HEK293 (cell line): ENCODE data around the gene BMF.
A peak's percentile ranks its signal among the peaks of the same experiment; 100 is the strongest.

ENCODE experiments used
- FEZF1 ChIP-seq: fragments of 450-650 bp; formaldehyde crosslinking; IDR thresholded peaks from 2 replicates; pipeline ENCODE4 v1.5.1; 2016; ENCODE audit warnings: missing biosample characterization, missing genetic modification characterization
- GLIS1 ChIP-seq: fragments of 450-650 bp; formaldehyde crosslinking; IDR thresholded peaks from 2 replicates; pipeline ENCODE4 v1.5.1; 2016; ENCODE audit warnings: missing biosample characterization, missing genetic modification characterization
- KLF8 ChIP-seq: fragments of 450-650 bp; formaldehyde crosslinking; IDR thresholded peaks from 2 replicates; pipeline ENCODE4 v1.5.1; 2016; ENCODE audit warnings: missing biosample characterization, missing genetic modification characterization
- OSR2 ChIP-seq: fragments of 450-650 bp; formaldehyde crosslinking; IDR thresholded peaks from 2 replicates; pipeline ENCODE4 v1.5.1; 2016; ENCODE audit warnings: missing biosample characterization, missing genetic modification characterization
- SP7 ChIP-seq: fragments of 450-650 bp; formaldehyde crosslinking; IDR thresholded peaks from 2 replicates; pipeline ENCODE4 v1.5.1; 2016; ENCODE audit warnings: missing biosample characterization, missing genetic modification characterization
- TRIM28 ChIP-seq: IDR thresholded peaks from 2 replicates; pipeline ENCODE4 v1.6.1; 2011; ENCODE audit warnings: low read length, control low read depth, borderline replicate concordance
- ZFP69B ChIP-seq: fragments of 450-650 bp; formaldehyde crosslinking; IDR thresholded peaks from 2 replicates; pipeline ENCODE4 v1.5.1; 2016; ENCODE audit warnings: missing biosample characterization, missing genetic modification characterization
- ZNF114 ChIP-seq: fragments of 450-650 bp; formaldehyde crosslinking; IDR thresholded peaks from 2 replicates; pipeline ENCODE4 v1.5.0; 2017; ENCODE audit warnings: missing biosample characterization, missing genetic modification characterization
- ZNF169 ChIP-seq: fragments of 450-650 bp; formaldehyde crosslinking; IDR thresholded peaks from 2 replicates; pipeline ENCODE4 v1.5.1; 2016; ENCODE audit warnings: missing biosample characterization, missing genetic modification characterization
- ZNF404 ChIP-seq: fragments of 450-650 bp; formaldehyde crosslinking; IDR thresholded peaks from 2 replicates; pipeline ENCODE4 v1.5.1; 2017; ENCODE audit warnings: missing biosample characterization, missing genetic modification characterization
- ZNF416 ChIP-seq: fragments of 450-650 bp; formaldehyde crosslinking; IDR thresholded peaks from 2 replicates; pipeline ENCODE4 v1.5.1; 2016; ENCODE audit warnings: missing biosample characterization, missing genetic modification characterization
- ZNF792 ChIP-seq: fragments of 450-650 bp; formaldehyde crosslinking; IDR thresholded peaks from 2 replicates; pipeline ENCODE4 v1.5.1; 2016; ENCODE audit warnings: missing biosample characterization, missing genetic modification characterization
- ZSCAN30 ChIP-seq: fragments of 450-650 bp; IDR thresholded peaks from 2 replicates; pipeline ENCODE4 v1.5.1; 2018; ENCODE audit warnings: missing biosample characterization, mild to moderate bottlenecking, missing genetic modification characterization, moderate library complexity
- ZXDB ChIP-seq: fragments of 450-650 bp; formaldehyde crosslinking; IDR thresholded peaks from 2 replicates; pipeline ENCODE4 v1.5.1; 2016; ENCODE audit warnings: missing biosample characterization, missing genetic modification characterization
- TF ChIP-seq, protein P1 (sequence below): fragments of 450-650 bp; IDR thresholded peaks from 2 replicates; pipeline ENCODE4 v1.5.1; 2018; ENCODE audit warnings: missing biosample characterization, mild to moderate bottlenecking, missing genetic modification characterization
- TF ChIP-seq, protein P2 (sequence below): fragments of 450-650 bp; formaldehyde crosslinking; IDR thresholded peaks from 2 replicates; pipeline ENCODE4 v1.5.1; 2016; ENCODE audit warnings: missing biosample characterization, missing genetic modification characterization
- TF ChIP-seq, protein P3 (sequence below): fragments of 450-650 bp; formaldehyde crosslinking; IDR thresholded peaks from 2 replicates; pipeline ENCODE4 v1.5.1; 2016; ENCODE audit warnings: missing biosample characterization, missing genetic modification characterization
- TF ChIP-seq, protein P4 (sequence below): fragments of 450-650 bp; formaldehyde crosslinking; optimal IDR thresholded peaks from 2 replicates; pipeline ENCODE3; 2016; ENCODE audit warnings: missing biosample characterization, mild to moderate bottlenecking, missing genetic modification characterization
- TF ChIP-seq, protein P5 (sequence below): fragments of 450-650 bp; formaldehyde crosslinking; IDR thresholded peaks from 2 replicates; pipeline ENCODE4; 2016; ENCODE audit warnings: missing biosample characterization, missing genetic modification characterization

The BMF gene

DNA sequence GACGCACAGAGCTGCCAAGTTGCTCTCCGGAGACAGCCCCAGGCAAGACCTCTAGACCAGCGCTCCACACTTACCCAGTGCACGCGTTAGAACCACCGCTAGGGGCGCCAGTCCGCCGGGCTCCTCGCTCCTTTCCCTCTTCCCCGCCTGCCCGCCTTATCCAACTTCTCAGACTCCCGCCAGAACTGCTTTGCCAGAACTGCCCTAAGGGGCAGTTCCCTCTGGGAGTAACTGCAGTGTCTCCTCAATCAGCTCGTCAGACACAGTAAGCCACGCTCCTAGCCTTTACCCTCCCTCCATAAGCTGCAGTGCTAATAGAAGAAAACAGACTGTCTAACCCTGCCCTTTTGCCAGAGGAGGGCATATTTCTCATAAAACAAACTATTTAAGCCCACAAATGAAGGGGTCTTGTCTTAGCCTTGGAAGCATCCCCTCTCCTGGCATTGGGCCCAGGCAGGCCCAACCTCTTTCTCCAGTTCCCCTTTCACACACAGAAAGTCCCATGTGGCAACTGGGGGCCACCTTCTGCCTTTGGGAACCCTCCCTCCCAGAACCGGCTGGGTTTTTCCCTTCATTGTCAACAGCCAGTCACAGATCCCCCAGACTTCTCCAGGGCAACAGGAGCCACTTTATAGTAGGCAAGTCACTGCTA lies 3.7 kb downstream of the BMF start (continued):
- TF ChIP-seq, protein P1, sequence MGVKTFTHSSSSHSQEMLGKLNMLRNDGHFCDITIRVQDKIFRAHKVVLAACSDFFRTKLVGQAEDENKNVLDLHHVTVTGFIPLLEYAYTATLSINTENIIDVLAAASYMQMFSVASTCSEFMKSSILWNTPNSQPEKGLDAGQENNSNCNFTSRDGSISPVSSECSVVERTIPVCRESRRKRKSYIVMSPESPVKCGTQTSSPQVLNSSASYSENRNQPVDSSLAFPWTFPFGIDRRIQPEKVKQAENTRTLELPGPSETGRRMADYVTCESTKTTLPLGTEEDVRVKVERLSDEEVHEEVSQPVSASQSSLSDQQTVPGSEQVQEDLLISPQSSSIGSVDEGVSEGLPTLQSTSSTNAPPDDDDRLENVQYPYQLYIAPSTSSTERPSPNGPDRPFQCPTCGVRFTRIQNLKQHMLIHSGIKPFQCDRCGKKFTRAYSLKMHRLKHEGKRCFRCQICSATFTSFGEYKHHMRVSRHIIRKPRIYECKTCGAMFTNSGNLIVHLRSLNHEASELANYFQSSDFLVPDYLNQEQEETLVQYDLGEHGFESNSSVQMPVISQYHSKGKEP (tag by site-specific recombination): peak; percentile 64; the same call in 1 of the 2 replicates
- TF ChIP-seq, protein P2, sequence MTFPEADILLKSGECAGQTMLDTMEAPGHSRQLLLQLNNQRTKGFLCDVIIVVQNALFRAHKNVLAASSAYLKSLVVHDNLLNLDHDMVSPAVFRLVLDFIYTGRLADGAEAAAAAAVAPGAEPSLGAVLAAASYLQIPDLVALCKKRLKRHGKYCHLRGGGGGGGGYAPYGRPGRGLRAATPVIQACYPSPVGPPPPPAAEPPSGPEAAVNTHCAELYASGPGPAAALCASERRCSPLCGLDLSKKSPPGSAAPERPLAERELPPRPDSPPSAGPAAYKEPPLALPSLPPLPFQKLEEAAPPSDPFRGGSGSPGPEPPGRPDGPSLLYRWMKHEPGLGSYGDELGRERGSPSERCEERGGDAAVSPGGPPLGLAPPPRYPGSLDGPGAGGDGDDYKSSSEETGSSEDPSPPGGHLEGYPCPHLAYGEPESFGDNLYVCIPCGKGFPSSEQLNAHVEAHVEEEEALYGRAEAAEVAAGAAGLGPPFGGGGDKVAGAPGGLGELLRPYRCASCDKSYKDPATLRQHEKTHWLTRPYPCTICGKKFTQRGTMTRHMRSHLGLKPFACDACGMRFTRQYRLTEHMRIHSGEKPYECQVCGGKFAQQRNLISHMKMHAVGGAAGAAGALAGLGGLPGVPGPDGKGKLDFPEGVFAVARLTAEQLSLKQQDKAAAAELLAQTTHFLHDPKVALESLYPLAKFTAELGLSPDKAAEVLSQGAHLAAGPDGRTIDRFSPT (tag by site-specific recombination): no peak; the same call in 1 of the 2 replicates
- TF ChIP-seq ZSCAN30 (tag by site-specific recombination) (peak; percentile 71; the same call in 1 of the 2 replicates), ZNF114 (no peak), SP7 (peak; percentile 76), ZNF416 (tag by site-specific recombination) (no peak), ZNF169 (tag by site-specific recombination) (no peak), ZNF792 (tag by site-specific recombination) (no peak), ZFP69B (tag by site-specific recombination) (peak; percentile 58; the same call in 1 of the 2 replicates), GLIS1 (peak; percentile 38; the same call in 1 of the 2 replicates), ZNF404 (tag by site-specific recombination) (no peak), FEZF1 (tag by site-specific recombination) (peak; percentile 54; the same call in 1 of the 2 replicates), KLF8 (tag by site-specific recombination) (peak; percentile 74), TRIM28 (peak; percentile 67; the same call in 1 of the 2 replicates), ZXDB (tag by site-specific recombination) (peak; percentile 78), OSR2 (peak; percentile 36; the same call in 1 of the 2 replicates)
- TF ChIP-seq, protein P3, sequence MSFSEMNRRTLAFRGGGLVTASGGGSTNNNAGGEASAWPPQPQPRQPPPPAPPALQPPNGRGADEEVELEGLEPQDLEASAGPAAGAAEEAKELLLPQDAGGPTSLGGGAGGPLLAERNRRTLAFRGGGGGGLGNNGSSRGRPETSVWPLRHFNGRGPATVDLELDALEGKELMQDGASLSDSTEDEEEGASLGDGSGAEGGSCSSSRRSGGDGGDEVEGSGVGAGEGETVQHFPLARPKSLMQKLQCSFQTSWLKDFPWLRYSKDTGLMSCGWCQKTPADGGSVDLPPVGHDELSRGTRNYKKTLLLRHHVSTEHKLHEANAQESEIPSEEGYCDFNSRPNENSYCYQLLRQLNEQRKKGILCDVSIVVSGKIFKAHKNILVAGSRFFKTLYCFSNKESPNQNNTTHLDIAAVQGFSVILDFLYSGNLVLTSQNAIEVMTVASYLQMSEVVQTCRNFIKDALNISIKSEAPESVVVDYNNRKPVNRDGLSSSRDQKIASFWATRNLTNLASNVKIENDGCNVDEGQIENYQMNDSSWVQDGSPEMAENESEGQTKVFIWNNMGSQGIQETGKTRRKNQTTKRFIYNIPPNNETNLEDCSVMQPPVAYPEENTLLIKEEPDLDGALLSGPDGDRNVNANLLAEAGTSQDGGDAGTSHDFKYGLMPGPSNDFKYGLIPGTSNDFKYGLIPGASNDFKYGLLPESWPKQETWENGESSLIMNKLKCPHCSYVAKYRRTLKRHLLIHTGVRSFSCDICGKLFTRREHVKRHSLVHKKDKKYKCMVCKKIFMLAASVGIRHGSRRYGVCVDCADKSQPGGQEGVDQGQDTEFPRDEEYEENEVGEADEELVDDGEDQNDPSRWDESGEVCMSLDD (tag by site-specific recombination): peak; percentile 45; the same call in 1 of the 2 replicates
- TF ChIP-seq, protein P4, sequence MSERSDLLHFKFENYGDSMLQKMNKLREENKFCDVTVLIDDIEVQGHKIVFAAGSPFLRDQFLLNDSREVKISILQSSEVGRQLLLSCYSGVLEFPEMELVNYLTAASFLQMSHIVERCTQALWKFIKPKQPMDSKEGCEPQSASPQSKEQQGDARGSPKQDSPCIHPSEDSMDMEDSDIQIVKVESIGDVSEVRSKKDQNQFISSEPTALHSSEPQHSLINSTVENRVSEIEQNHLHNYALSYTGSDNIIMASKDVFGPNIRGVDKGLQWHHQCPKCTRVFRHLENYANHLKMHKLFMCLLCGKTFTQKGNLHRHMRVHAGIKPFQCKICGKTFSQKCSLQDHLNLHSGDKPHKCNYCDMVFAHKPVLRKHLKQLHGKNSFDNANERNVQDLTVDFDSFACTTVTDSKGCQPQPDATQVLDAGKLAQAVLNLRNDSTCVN (tag by site-specific recombination): peak; percentile 28
- TF ChIP-seq, protein P5, sequence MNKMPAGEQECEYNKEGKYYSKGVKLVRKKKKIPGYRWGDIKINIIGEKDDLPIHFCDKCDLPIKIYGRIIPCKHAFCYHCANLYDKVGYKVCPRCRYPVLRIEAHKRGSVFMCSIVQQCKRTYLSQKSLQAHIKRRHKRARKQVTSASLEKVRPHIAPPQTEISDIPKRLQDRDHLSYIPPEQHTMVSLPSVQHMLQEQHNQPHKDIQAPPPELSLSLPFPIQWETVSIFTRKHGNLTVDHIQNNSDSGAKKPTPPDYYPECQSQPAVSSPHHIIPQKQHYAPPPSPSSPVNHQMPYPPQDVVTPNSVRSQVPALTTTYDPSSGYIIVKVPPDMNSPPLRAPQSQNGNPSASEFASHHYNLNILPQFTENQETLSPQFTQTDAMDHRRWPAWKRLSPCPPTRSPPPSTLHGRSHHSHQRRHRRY: no peak
